ENCODE measurements around the gene BICC1. TPM values are rescaled to one million over a fixed set of nuclear protein-coding genes. Genes with fewer than 3 reads are reported as not detected.

The BICC1 gene
- polyA plus RNA-seq, 3 donors: 0.02 to 0.24 (median 0.14) TPM

GRCh38 chr10:58791137-58791536 is 278.5 kb downstream of the BICC1 start:
- Mint-ChIP-seq H3K4me3 (no peak overlapping the region), H3K36me3 (no peaks in the 10 kb centered on the region), H3K9me3 (peaks cover 0 to 3% (median 0%) of the 10 kb centered on the region in 7 donors), H3K27ac (no peak overlapping the region), H3K27me3 (ENCODE audit: low read depth in 3 of 3) (peaks cover 0 to 2% (median 0%) of the 10 kb centered on the region in 3 donors), H3K4me1 (no peaks in the 10 kb centered on the region)
- no peaks in the 10 kb centered on the region for H3K36me3 ChIP-seq (replicated peaks in 1 of 2; ENCODE audit: control insufficient read depth in 1 of 2, insufficient read depth in 2 of 2, low read length in 2 of 2)
- DNase-seq: no peak
- no peaks in the 10 kb centered on the region for H3K27me3 ChIP-seq (ENCODE audit: control insufficient read depth in 2 of 2, insufficient read depth in 2 of 2, low read length in 2 of 2)
- no peak overlapping the region for H3K9ac ChIP-seq (ENCODE audit: insufficient read depth, low read length, poor library complexity, severe bottlenecking)
- no peaks in the 10 kb centered on the region for H4K20me1 ChIP-seq (ENCODE audit: insufficient read depth, low read length)
- no peak overlapping the region for H3K27ac ChIP-seq (ENCODE audit: low read depth in 1 of 2, low read length in 2 of 2)
- intact Hi-C loops (cut with micrococcal nuclease): no loop called here
- no peaks in the 10 kb centered on the region for H3K79me2 ChIP-seq (ENCODE audit: insufficient read depth, low read length)
- TF ChIP-seq CTCF (IDR thresholded peaks at IDR 0.05): no peak
- no peak overlapping the region for H3K4me2 ChIP-seq (replicated peaks; ENCODE audit: extremely low read depth, low read length, poor library complexity, severe bottlenecking)
- H3K4me3 ChIP-seq (replicated peaks in 1 of 3; ENCODE audit: low read depth in 2 of 3, low read length in 3 of 3): no peak overlapping the region
- no peak overlapping the region for H2AFZ ChIP-seq (ENCODE audit: insufficient read depth, low read depth, low read length, poor library complexity, severe bottlenecking)
- no peaks in the 10 kb centered on the region for H3K4me1 ChIP-seq (ENCODE audit: control insufficient read depth in 1 of 2, insufficient read depth in 2 of 2, low read length in 2 of 2)
- H3K9me3 ChIP-seq (replicated peaks in 1 of 2; ENCODE audit: control insufficient read depth in 1 of 2, insufficient read depth in 1 of 2, low read length in 2 of 2): no peaks in the 10 kb centered on the region
- 100% methylated on average over 4 of the region's 6 CpGs for WGBS (ENCODE audit: insufficient coverage)

- no peaks in the 10 kb centered on the region for H3K79me2 ChIP-seq (ENCODE audit: insufficient read depth, low read length)
- intact Hi-C loops (cut with micrococcal nuclease): no loop called here
- Mint-ChIP-seq H3K4me1 (no peaks in the 10 kb centered on the region), H3K27ac (no peak overlapping the region), H3K36me3 (no peaks in the 10 kb centered on the region), H3K9me3 (peaks cover 0 to 3% (median 0%) of the 10 kb centered on the region in 7 donors), H3K27me3 (ENCODE audit: low read depth in 3 of 3) (peaks cover 0 to under 1% (median 0%) of the 10 kb centered on the region in 3 donors), H3K4me3 (no peak overlapping the region)
- no peak for TF ChIP-seq CTCF (IDR thresholded peaks at IDR 0.05)
- H3K27ac ChIP-seq (ENCODE audit: low read depth in 1 of 2, low read length in 2 of 2): no peak overlapping the region
- H3K27me3 ChIP-seq (ENCODE audit: control insufficient read depth in 2 of 2, insufficient read depth in 2 of 2, low read length in 2 of 2): no peaks in the 10 kb centered on the region
- H3K36me3 ChIP-seq (replicated peaks in 1 of 2; ENCODE audit: control insufficient read depth in 1 of 2, insufficient read depth in 2 of 2, low read length in 2 of 2): no peaks in the 10 kb centered on the region
- H3K9me3 ChIP-seq (replicated peaks in 1 of 2; ENCODE audit: control insufficient read depth in 1 of 2, insufficient read depth in 1 of 2, low read length in 2 of 2): no peaks in the 10 kb centered on the region
- no peak overlapping the region for H3K4me3 ChIP-seq (replicated peaks in 1 of 3; ENCODE audit: low read depth in 2 of 3, low read length in 3 of 3)
- no peak overlapping the region for H2AFZ ChIP-seq (ENCODE audit: insufficient read depth, low read depth, low read length, poor library complexity, severe bottlenecking)
- no peaks in the 10 kb centered on the region for H4K20me1 ChIP-seq (ENCODE audit: insufficient read depth, low read length)
- no peak overlapping the region for H3K9ac ChIP-seq (ENCODE audit: insufficient read depth, low read length, poor library complexity, severe bottlenecking)
- H3K4me2 ChIP-seq (replicated peaks; ENCODE audit: extremely low read depth, low read length, poor library complexity, severe bottlenecking): no peak overlapping the region
- no peak for DNase-seq
- no peaks in the 10 kb centered on the region for H3K4me1 ChIP-seq (ENCODE audit: control insufficient read depth in 1 of 2, insufficient read depth in 2 of 2, low read length in 2 of 2)
Measured at GRCh38 chr10:58795560-58795959, 282.9 kb downstream of the BICC1 start.
